ENCODE measurements around the gene C18orf54. TPM values are rescaled to one million over a fixed set of nuclear protein-coding genes. Genes with fewer than 3 reads are reported as not detected.
"Not testable (repeated sequence)": the region's sequence is repeated elsewhere in the genome, so short reads cannot be mapped to it uniquely, and the experiment has no call there.

The C18orf54 gene
- 5.9 TPM for total RNA-seq

DNA sequence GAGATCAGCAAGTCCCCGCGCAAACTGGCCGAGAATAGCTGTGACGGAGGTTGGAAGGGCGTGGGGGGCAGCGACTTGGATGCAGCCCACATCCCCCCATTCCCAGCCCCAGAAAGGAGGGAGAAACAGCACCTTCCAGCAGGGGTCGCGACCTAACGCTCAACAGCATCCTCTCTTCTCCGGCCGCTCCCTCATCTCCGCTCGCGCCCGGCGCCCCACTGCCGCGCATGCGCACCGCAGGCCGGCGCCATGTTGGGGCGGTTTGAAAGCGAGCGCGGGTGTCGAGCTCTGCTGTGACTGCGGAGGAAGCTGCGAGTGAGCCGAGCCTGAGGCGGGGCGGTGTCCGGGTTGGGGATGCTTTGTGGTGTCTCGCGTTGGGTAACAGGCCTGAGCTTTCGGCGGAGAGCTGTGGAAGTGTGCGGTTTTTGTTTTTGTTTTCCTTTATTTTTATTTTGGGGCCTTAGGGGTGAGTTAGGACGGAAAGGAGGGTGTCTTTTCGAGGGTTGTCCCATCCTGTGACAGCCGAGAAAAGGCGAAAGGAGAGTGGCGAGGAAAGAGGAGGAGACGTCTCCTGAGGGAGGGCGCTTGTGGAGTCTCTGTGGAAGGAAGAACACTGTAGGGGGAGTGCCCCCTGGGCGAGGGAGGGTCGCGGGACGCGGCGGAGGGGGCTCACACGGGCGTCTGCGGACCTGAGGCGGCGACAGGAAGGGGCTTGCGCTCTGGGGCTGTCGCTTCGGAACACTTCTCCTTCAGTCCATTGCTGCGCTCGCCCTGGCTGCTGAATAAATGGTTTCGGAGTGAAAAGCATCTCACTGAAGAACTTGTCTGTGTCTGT is at the start of gene C18orf54, which contains the start of gene STARD6:
C18orf54 (plus strand) TSS at position 247 of the 835 bp plus-strand sequence. CDS start 2,667 bp downstream, outside the sequence.
STARD6 (minus strand) TSS at position 199 of the 835 bp plus-strand sequence. CDS start 3,285 bp downstream, outside the sequence.
- peak; percentile 99 for ATAC-seq
- intact Hi-C loops (cut with DNase I): no loop called here
- DNase-seq (ENCODE audit: low spot score): peak; percentile 89

DNA sequence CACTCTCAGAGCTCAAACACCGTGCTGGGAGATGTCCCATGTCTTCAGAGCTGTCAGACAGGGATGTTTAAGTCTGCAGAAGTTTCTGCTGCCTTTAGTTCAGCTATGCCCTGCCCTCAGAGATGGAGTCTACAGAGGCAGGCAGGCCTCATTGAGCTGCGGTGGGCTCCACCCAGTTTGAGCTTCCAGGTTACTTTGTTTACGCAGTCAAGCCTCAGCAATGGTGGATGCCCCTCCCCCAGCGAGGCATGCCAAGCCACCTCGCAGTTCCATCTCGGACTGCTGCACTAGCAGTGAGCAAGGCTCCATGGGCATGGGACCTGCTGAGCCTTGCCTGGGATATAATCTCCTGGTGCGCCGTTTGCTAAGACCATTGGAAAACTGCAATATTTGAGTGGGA is 48.1 kb upstream of the C18orf54 start:
- intact Hi-C loops (cut with DNase I); DNase-seq (ENCODE audit: low spot score); ATAC-seq: not testable (repeated sequence)

DNA sequence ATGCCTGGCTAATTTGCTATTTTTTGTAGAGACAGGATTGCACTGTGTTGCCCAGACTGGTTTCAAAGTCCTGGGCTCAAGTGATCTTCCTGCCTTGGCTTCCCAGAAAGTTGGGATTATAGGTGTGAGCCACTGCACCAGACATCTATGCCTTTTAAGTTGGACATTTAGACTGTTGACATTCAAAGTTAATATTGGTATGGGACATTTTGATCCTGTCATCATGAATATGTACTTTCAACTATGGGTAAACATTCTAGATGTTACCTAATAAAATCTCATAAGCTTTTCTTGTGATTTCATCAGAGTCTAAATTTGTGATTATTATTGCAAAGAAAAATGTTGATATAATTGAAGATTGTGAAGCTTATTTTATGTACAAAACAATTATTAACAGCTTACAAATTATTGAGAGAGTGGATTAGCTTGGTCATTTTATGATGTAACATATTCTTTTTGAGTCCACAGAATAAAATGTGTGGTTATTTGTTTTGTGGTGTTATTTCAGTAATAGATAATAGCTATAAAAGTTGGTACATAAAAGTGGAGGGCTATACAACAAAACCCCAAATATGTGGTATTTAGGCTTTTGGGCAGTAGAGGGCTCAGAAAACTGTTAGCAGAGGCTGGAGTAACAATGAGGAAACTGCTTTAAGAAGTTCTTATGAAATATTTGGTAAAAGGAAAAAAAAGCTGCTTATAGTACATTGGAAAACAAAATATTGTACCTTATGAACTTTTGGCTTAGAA is 41.5 kb upstream of the C18orf54 start:
- ATAC-seq (no peak), DNase-seq (ENCODE audit: low spot score) (no peak)
- intact Hi-C loops (cut with DNase I): no loop called here

DNA sequence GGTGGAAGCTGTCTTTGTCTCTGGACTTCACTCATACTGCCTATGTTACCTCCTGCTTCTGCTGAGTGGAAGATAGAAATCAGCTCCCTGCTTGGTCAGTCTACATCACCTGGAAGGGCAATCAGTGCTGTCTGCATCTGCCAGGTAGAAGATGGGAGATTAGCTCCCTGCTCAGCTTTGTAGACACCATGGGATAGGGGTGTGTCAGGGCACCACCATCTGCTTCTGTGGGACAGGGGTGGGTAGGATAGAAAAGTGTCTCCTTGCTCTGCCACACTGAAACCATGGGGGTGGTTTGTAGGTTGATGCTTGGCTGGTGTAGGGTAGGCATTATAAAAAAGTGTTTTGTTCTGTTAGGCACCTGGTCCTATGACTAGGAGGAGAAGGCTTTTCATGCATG is 34.1 kb upstream of the C18orf54 start:
- intact Hi-C loops (cut with DNase I): no loop called here
- no peak for ATAC-seq
- no peak for DNase-seq (ENCODE audit: low spot score)

DNA sequence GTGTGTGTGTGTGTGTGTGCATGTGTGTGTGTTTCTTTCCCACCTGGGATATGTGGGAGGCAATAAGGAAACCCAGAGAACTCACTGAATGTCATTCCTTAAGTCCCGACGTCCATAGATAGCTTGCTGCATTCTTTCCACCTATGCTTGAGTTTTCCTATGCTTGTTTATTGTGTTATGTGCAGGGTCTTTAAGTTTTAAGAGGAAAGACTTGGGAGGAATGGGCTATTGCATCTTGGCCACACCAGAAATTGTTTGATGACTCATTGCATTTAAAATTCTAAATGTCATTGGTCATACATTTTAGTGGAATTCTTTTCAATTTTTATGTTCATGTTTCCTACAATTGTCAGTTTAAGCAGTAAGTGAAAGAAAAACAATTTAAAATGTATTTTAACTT is 33.7 kb upstream of the C18orf54 start:
- intact Hi-C loops (cut with DNase I): no loop called here
- no peak for ATAC-seq
- DNase-seq (ENCODE audit: low spot score): no peak

DNA sequence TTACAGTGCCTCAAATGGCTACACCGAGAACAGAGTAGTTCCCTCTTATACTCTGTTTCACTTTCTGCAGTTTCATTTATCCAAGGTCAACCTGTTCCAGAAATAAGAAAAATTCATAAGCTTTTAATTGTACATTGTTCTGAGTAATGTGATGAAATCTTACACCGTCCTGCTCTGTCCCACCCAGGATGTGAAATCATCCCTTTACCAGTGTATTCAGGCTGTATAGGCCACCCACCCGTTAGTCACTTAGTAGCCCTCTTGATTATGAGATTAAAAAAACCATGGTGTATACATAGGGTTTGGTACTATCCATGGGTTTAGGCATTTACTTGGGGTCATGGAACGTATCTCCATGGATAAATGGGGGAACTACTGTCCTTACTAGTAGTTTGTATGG is 29.9 kb upstream of the C18orf54 start:
- no peak for DNase-seq (ENCODE audit: low spot score)
- intact Hi-C loops (cut with DNase I): no loop called here
- no peak for ATAC-seq

DNA sequence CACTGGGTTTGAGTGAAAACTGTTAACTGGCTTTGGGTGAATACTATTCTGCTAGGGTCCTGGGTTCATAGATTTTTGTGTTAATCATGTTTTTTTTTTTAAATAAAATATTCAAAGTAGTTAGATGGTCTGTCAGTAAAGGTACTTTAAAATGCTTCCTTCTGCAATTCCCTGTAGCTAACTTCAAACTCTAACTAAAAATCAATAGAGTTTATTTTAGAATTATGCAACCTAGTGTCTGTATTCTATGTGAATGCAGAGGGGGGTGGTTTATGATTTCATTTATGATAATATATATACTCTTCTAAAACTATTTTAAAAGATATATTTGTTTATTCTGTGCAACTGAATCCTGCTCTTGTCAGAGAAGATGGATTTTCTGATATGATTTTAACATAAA is 27.9 kb upstream of the C18orf54 start:
- intact Hi-C loops (cut with DNase I): no loop called here
- ATAC-seq (no peak), DNase-seq (ENCODE audit: low spot score) (no peak)

DNA sequence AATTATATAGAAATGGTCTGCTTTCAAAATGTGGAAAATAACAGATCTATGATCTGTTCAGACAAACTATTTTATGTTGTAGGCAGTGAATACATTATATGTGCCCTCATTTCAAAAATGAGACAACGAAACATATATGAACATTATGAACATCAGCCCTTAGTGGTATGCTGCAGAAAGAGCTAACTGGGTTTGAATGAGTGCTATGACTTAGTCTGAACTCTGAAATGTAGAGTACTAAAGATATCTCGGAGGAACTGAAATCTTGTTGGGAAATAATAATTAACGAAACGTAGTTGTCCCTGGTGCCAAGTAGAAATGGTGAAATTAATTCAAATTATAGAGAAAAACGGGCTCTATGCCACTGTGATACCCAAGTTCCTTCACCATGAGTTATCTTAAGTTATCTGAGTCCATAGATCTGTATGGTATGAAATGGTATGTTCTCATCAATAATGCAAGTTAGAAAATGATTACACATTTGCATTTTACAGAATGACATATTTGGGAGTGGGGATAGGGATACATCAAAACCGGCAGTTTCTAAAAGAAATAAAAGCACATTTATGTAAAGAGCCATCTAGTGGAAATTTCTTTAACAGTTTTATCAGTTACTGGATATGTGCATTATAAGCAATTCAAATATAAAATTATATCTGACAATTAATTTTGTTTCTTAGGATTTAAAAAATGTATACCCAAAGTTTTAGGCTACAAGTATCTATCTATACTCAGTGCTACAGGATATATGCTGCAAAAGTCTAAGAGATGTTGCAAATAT is 26.7 kb upstream of the C18orf54 start:
- DNase-seq (ENCODE audit: low spot score): no peak
- ATAC-seq: no peak
- intact Hi-C loops (cut with DNase I): no loop called here

DNA sequence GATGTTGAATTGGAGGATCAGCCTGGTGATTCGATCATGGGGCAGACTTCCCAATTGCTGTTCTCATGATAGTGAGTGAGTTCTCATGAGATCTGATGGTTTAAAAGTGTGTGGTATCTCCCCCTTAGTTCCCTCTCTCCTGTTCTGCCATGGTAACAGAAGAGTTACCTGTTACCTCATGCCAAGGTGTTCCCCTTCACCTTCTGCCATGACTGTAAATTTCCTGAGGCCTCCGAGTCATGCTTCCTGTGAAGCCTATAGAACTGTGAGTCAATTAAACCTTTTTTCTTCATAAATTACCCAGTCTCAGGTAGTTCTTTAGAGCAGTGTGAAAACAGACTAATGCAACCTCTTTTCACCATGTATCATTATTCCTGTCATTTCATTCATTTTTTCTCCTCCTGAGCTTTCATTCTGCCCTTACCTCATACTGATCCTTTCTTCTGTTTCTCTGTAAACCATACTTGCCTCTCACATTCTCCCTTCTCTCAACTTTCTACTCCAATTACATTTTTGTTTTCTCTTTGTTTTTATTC is 22.0 kb upstream of the C18orf54 start:
- no peak for ATAC-seq
- intact Hi-C loops (cut with DNase I): no loop called here
- DNase-seq (ENCODE audit: low spot score): no peak

DNA sequence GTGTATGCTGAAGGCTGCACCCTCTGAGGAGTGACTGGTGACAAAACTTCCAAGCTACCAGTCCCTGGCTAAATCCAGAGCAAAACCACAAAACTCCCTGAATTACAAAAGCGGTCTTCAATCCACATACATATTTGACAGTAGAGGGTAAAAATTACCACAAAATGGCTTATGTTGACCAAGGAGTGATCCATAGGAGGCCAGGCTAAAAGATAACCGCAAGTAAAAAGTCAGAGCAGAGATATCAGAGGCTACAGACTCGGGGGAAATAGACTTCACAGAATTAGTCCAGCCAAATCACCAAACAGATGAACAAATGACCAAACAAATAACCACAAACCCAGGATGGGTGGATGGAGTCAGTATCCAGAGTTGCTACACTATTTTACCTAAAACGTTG is 19.5 kb upstream of the C18orf54 start:
- ATAC-seq: no peak
- DNase-seq (ENCODE audit: low spot score): no peak
- intact Hi-C loops (cut with DNase I): no loop called here

DNA sequence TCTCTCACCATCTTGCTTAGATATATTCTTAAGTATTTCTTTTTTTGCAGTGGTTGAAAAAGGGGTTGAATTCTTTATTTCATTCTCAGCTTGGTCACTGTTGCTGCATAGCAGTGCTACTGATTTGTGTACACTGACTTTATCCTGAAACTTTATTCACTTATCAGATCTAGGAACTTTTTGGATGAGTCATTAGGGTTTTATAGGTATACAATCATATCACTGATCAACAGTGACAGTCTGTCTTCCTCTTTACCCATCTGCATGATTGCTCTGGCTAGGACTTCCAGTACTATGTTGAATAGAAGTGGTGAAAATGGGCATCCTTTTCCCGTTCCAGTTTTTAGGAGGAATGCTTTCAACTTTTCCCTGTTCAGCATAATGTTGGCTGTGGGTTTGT is 6.5 kb upstream of the C18orf54 start:
- ATAC-seq: no peak
- DNase-seq (ENCODE audit: low spot score): no peak
- intact Hi-C loops (cut with DNase I): no loop called here

DNA sequence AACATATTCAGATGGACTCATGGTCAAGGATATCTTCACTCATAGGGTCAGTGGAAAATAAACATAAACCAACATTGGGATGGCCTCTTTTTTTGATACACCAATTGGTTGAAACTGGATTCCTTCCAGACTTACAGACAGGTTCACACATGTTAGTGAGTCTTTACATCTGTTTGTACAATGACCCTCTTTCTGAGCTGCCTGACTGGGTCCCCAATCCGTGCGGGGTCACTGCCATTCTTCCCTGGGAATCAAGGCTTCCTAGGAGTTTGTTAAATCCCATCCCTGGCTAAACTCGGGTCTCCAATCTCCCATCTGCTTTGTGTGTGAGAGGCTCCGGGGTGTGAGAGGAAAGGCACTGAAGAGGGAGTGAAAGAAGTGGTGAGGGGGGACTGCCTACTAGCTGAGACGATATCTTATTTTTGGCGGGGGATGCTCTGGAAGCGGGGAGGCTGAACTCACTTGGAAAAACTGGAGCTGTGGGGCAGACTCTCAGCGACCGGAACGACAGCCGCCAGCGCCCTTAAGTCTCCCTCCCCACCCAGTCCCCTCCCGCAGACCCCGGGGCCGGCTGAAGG is 535 bp upstream of the C18orf54 start:
- ATAC-seq: peak; percentile 45
- no peak for DNase-seq (ENCODE audit: low spot score)
- intact Hi-C loops (cut with DNase I): no loop called here

DNA sequence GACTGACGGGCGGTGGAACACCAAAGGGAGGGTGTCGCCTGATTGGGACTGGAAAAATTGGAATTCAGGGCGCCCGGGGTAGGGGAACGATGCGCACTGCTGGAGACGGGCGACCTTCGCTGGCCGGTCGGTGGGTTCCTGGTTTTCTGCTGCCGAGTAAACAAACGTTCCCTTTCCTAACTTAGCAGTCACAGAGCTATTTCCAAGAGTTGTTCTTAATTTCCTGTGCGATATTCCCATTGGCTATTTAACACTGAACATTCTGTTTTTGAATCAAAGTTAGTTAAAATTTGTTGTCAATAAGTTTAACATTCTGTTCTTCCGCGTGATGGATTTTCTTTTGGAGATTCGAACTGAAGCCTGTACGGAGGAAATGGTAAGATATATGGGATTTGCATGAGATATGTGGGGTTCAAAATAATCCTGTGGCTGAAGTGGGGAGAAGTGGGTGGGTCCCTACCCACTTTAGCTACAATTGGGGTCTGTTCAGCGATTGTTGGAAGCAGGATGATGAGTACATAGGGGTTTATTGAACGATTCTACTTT is 862 bp downstream of the C18orf54 start:
- DNase-seq (ENCODE audit: low spot score) (no peak), ATAC-seq (peak; percentile 43)
- intact Hi-C loops (cut with DNase I): no loop called here

DNA sequence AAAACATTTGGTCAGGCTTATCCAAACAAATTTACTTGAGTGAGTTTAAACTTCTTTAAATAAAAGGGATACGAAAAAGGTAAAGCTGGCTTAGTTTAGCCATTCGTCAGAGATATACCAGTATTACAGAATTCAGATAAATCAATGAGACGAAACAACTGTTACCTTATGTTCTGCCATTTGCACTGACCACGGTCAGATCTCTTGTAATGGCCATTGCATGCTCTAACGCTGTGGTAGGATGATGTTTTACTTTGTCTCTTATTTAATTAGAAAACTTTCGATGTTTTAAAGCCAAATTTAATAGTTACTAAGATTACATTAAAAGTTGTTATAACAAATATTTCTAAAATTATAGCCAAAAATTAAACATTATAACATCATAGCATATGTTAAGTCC is 1.5 kb downstream of the C18orf54 start:
- ATAC-seq: no peak
- intact Hi-C loops (cut with DNase I): no loop called here
- no peak for DNase-seq (ENCODE audit: low spot score)

DNA sequence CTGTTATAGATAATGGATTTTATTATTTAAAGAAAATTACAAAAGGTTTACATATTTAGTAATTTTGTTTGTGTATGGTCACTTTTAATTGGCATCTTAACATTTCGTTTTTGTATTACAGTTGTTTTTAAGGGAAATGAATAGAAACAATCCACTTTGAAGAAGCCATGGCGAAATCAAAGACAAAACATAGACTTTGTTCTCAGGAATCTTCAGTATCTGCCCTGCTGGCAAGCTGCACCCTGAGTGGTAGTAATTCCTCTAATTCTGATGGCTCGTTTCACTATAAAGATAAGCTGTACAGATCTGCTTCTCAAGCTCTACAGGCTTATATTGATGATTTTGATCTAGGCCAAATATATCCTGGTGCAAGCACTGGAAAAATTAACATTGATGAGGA is 2.7 kb downstream of the C18orf54 start:
- ATAC-seq: no peak
- intact Hi-C loops (cut with DNase I): no loop called here

DNA sequence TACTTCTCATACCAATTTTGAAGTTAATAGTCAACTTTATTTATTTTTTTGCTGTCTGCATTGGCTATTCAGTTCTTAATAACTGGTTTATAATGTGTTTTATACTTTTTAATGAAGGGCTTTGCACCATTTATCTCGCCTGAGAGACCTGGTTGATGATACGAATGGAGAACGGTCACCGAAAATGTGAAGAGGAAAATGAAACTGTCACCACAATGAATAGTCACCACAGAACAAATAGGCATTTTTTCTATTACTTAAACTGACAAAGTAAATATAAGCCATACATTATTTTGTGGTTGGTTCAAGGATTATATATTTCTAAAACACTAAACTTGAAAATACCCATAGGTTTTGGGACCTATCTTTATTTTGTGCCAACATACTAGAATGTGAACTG is 20.4 kb downstream of the C18orf54 start:
- DNase-seq (ENCODE audit: low spot score) (no peak), ATAC-seq (no peak)
- intact Hi-C loops (cut with DNase I): no loop called here

More for the DNA sequence above, 2.7 kb downstream of the C18orf54 start:
- DNase-seq (ENCODE audit: low spot score): no peak

DNA sequence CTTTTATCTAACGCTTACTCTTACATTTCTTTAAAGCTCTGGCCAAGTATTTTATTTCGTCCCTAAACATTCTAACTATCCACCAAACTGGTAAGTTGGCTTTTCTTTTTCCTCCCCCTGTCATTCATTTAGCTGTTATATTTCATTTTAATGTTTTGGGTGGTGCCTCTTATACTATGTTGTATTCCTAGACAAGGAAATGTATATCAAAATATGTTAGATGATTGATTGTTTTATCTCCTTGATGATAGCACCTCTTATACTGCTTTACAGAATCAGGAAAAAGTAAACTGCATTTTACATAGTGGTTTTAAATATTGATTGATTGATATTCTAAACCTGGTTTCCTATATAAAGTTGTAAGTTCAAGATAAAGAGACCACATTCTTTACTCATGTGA is 23.9 kb downstream of the C18orf54 start:
- ATAC-seq (no peak), DNase-seq (ENCODE audit: low spot score) (no peak)
- intact Hi-C loops (cut with DNase I): no loop called here

DNA sequence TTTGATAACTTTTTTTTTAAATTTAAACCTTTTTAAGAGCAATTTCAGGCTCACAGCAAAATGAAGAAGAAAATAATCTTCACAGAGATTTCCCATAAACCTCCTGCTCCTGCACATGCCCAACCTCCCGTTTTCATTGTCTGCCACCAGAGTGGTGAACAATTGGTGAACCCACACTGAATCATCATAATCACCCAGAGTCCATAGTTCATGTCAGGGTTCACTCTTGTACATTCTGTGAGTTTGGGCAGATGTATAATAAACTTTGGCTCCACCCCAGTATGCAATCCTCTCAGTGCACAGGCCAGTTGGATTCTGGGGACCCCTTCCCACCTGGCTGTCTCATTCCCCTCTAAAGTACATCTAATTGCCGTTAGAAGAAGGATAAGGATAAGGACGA is 24.4 kb downstream of the C18orf54 start:
- intact Hi-C loops (cut with DNase I): no loop called here
- DNase-seq (ENCODE audit: low spot score) (no peak), ATAC-seq (no peak)
